ENCODE results near the gene JCHAIN. TPM values are rescaled to one million over a fixed set of nuclear protein-coding genes. Genes with fewer than 3 reads are reported as not detected.
"Not testable (repeated sequence)": the region's sequence is repeated elsewhere in the genome, so short reads cannot be mapped to it uniquely, and the experiment has no call there.

The JCHAIN gene
- total RNA-seq, 2 donors from 2014 or later: not detected

DNA sequence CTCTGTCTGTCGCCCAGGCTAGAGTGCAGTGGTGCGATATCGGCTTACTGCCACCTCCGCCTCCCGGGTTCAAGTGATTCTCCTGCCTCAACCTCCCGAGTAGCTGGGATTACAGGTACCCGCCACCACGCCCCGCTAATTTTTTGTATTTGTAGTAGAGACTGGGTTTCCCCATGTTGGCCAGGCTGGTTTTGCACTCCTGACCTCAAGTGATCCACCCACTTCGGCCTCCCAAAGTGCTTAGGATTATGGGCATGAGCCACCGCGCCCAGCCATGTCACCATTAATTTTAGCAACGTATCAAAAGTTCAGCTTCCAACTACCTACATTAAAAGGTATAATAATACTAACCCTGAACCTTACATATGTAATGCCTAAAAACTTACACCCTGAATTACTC lies 21.1 kb upstream of the JCHAIN start:
- DNase-seq: no peak
- peak overlapping the region; percentile 98 for H3K4me3 Mint-ChIP-seq
- Histone ChIP-seq H3K36me3 (ENCODE audit: control insufficient read depth, insufficient read depth, low read length) (peaks cover 17% of the 10 kb centered on the region), H3K27ac (ENCODE audit: low read depth, low read length) (peak overlapping the region; percentile 91), H3K27me3 (ENCODE audit: control insufficient read depth, insufficient read depth, low read length, poor library complexity, severe bottlenecking) (no peaks in the 10 kb centered on the region), H3K9me3 (ENCODE audit: control insufficient read depth, low read length) (no peaks in the 10 kb centered on the region), H3K4me1 (ENCODE audit: control insufficient read depth, insufficient read depth, low read length) (no peaks in the 10 kb centered on the region), H3K4me3 (ENCODE audit: low read length) (peak overlapping the region; percentile 98), H3K9ac (ENCODE audit: extremely low read depth, low read length, poor library complexity, severe bottlenecking) (peak overlapping the region; percentile 82)
- peaks cover 7% of the 10 kb centered on the region for H3K27me3 Mint-ChIP-seq (ENCODE audit: insufficient read depth)
- no peaks in the 10 kb centered on the region for H3K9me3 Mint-ChIP-seq
- peaks cover 17% of the 10 kb centered on the region for H3K36me3 Mint-ChIP-seq (ENCODE audit: low read depth)
- 88 to 96% methylated on average over 8 to 13 of the region's 13 CpGs for WGBS, 2 experiments (ENCODE audit: insufficient coverage in 1 of 2, insufficient read length in 1 of 2)
- peaks cover 22% of the 10 kb centered on the region for H3K4me1 Mint-ChIP-seq
- TF ChIP-seq, protein P1, sequence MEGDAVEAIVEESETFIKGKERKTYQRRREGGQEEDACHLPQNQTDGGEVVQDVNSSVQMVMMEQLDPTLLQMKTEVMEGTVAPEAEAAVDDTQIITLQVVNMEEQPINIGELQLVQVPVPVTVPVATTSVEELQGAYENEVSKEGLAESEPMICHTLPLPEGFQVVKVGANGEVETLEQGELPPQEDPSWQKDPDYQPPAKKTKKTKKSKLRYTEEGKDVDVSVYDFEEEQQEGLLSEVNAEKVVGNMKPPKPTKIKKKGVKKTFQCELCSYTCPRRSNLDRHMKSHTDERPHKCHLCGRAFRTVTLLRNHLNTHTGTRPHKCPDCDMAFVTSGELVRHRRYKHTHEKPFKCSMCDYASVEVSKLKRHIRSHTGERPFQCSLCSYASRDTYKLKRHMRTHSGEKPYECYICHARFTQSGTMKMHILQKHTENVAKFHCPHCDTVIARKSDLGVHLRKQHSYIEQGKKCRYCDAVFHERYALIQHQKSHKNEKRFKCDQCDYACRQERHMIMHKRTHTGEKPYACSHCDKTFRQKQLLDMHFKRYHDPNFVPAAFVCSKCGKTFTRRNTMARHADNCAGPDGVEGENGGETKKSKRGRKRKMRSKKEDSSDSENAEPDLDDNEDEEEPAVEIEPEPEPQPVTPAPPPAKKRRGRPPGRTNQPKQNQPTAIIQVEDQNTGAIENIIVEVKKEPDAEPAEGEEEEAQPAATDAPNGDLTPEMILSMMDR (conservative IDR thresholded peaks at IDR 0.05): no peak
- H3K27ac Mint-ChIP-seq: peak overlapping the region; percentile 99

- H3K27ac ChIP-seq (ENCODE audit: low read depth, low read length); H3K27ac Mint-ChIP-seq; H3K9ac ChIP-seq (ENCODE audit: extremely low read depth, low read length, poor library complexity, severe bottlenecking); H3K4me1 ChIP-seq (ENCODE audit: control insufficient read depth, insufficient read depth, low read length); H3K4me1 Mint-ChIP-seq; H3K36me3 ChIP-seq (ENCODE audit: control insufficient read depth, insufficient read depth, low read length); H3K4me3 ChIP-seq (ENCODE audit: low read length); H3K9me3 ChIP-seq (ENCODE audit: control insufficient read depth, low read length); H3K27me3 ChIP-seq (ENCODE audit: control insufficient read depth, insufficient read depth, low read length, poor library complexity, severe bottlenecking); H3K9me3 Mint-ChIP-seq; DNase-seq; H3K4me3 Mint-ChIP-seq; H3K27me3 Mint-ChIP-seq (ENCODE audit: insufficient read depth); H3K36me3 Mint-ChIP-seq (ENCODE audit: low read depth): not testable (repeated sequence)
- WGBS, 2 experiments (ENCODE audit: insufficient coverage in 1 of 2, insufficient read length in 1 of 2): 90 to 93% methylated on average over 2 to 3 of the region's 3 CpGs
Observed at GRCh38 chr4:70682142-70682541, 15.8 kb upstream of the JCHAIN start.

GRCh38 chr4:70681704-70682103 lies 15.4 kb upstream of the JCHAIN start:
- H3K36me3 Mint-ChIP-seq (ENCODE audit: low read depth): no peaks in the 10 kb centered on the region
- TF ChIP-seq, protein P1 (conservative IDR thresholded peaks at IDR 0.05): no peak
- H3K27ac ChIP-seq (ENCODE audit: low read depth, low read length): no peak overlapping the region
- H3K4me1 ChIP-seq (ENCODE audit: control insufficient read depth, insufficient read depth, low read length): no peaks in the 10 kb centered on the region
- H3K9ac ChIP-seq (ENCODE audit: extremely low read depth, low read length, poor library complexity, severe bottlenecking): no peak overlapping the region
- H3K9me3 ChIP-seq (ENCODE audit: control insufficient read depth, low read length): no peaks in the 10 kb centered on the region
- DNase-seq: no peak
- H3K27me3 Mint-ChIP-seq (ENCODE audit: insufficient read depth): peaks cover 7% of the 10 kb centered on the region
- no peaks in the 10 kb centered on the region for H3K4me1 Mint-ChIP-seq
- no peak overlapping the region for H3K4me3 Mint-ChIP-seq
- no peak overlapping the region for H3K27ac Mint-ChIP-seq
- H3K9me3 Mint-ChIP-seq: no peaks in the 10 kb centered on the region
- no peaks in the 10 kb centered on the region for H3K36me3 ChIP-seq (ENCODE audit: control insufficient read depth, insufficient read depth, low read length)
- H3K4me3 ChIP-seq (ENCODE audit: low read length): no peak overlapping the region
- no peaks in the 10 kb centered on the region for H3K27me3 ChIP-seq (ENCODE audit: control insufficient read depth, insufficient read depth, low read length, poor library complexity, severe bottlenecking)

- Mint-ChIP-seq H3K9me3 (no peaks in the 10 kb centered on the region), H3K36me3 (ENCODE audit: low read depth) (no peaks in the 10 kb centered on the region), H3K4me3 (no peak overlapping the region), H3K27me3 (ENCODE audit: insufficient read depth) (peaks cover 7% of the 10 kb centered on the region), H3K4me1 (no peaks in the 10 kb centered on the region), H3K27ac (no peak overlapping the region)
- Histone ChIP-seq H3K9ac (ENCODE audit: extremely low read depth, low read length, poor library complexity, severe bottlenecking) (no peak overlapping the region), H3K4me1 (ENCODE audit: control insufficient read depth, insufficient read depth, low read length) (no peaks in the 10 kb centered on the region), H3K9me3 (ENCODE audit: control insufficient read depth, low read length) (no peaks in the 10 kb centered on the region), H3K27ac (ENCODE audit: low read depth, low read length) (no peak overlapping the region), H3K4me3 (ENCODE audit: low read length) (no peak overlapping the region), H3K27me3 (ENCODE audit: control insufficient read depth, insufficient read depth, low read length, poor library complexity, severe bottlenecking) (no peaks in the 10 kb centered on the region), H3K36me3 (ENCODE audit: control insufficient read depth, insufficient read depth, low read length) (no peaks in the 10 kb centered on the region)
- no peak for DNase-seq
- TF ChIP-seq, protein P1 (conservative IDR thresholded peaks at IDR 0.05): no peak
Observed at GRCh38 chr4:70680934-70681333, 14.6 kb upstream of the JCHAIN start.

All from endodermal cell (in vitro differentiated cells).